Breast epithelium (tissue), 4 donors: Measurements from ENCODE around the gene HOXB5. TPM values are rescaled to one million over a fixed set of nuclear protein-coding genes. Genes with fewer than 3 reads are reported as not detected.

Experiments
- DNase-seq, 2 donors: peaks; one replicate each; pipeline ENCODE4 v3.0.0-alpha.2; 2019; ENCODE audit warnings: low spot score in 2 of 2
- H3K27ac ChIP-seq, 2 donors: fragments of 200-600 bp; sonication (generic) in 1 of 2; one replicate each; pipeline ENCODE4 v1.5.1; 2016 to 2019; ENCODE audit warnings: mild to moderate bottlenecking in 1 of 2
- H3K27me3 ChIP-seq, 2 donors: fragments of 200-600 bp; sonication (generic) in 1 of 2; one replicate each; pipeline versions ENCODE4 v1.5.1 to v1.6.0; 2017 to 2019; ENCODE audit warnings: control low read depth in 1 of 2, mild to moderate bottlenecking in 1 of 2
- H3K36me3 ChIP-seq: fragments of 200-600 bp; one replicate; pipeline ENCODE4 v1.5.1; 2019
- H3K4me1 ChIP-seq, 2 donors: fragments of 200-600 bp; sonication (generic); one replicate each; pipeline ENCODE4 v1.5.1; 2016 to 2019; ENCODE audit warnings: control low read depth in 1 of 2
- H3K4me3 ChIP-seq, 3 donors: fragments of 200-600 bp; sonication (generic); 1 replicate in 2 of 3; 2 replicates in 1 of 3; pipeline ENCODE4 v1.5.1; 2016 to 2019; ENCODE audit warnings: mild to moderate bottlenecking in 3 of 3, moderate library complexity in 2 of 3
- H3K9me3 ChIP-seq, 2 donors: fragments of 200-600 bp; sonication (generic) in 1 of 2; one replicate each; pipeline ENCODE4 v1.5.1; 2016 to 2019; ENCODE audit warnings: control low read depth in 1 of 2
- CTCF ChIP-seq, 3 donors: fragments of 450-650 bp; IDR thresholded peaks; one replicate each; pipeline ENCODE4 v1.5.1; 2016 to 2017; ENCODE audit warnings: antibody characterized with exemption in 3 of 3, mild to moderate bottlenecking in 3 of 3, moderate library complexity in 3 of 3
- POLR2A ChIP-seq: fragments of 450-650 bp; IDR thresholded peaks from one replicate; pipeline ENCODE4 v1.6.1; 2016; ENCODE audit warnings: antibody characterized with exemption, mild to moderate bottlenecking, moderate library complexity
- POLR2AphosphoS5 ChIP-seq, 3 donors: sonication (generic); formaldehyde crosslinking; IDR thresholded peaks; one replicate each; pipeline ENCODE4 v1.6.1; 2017; ENCODE audit warnings: antibody characterized with exemption in 3 of 3
- intact Hi-C: fragments of 100-400 bp; cut with DNase I; formaldehyde crosslinking; loops from one replicate; pipeline ENCODE4 v1.15.1; 2023; ENCODE audit warnings: low total_unique reads
- total RNA-seq, 3 donors: library from RNA; depleted of rRNA; stranded (reverse); fragments of >200 nt; gene quantifications; one replicate each; pipeline ENCODE4 v1.1.0, GENCODE V29; 2016

The HOXB5 gene
- total RNA-seq, 3 donors from 2014 or later, result 0.44 to 2.0 (median 1.4) TPM

- H3K4me3 ChIP-seq, result no peak overlapping the region
- H3K9me3 ChIP-seq, result no peaks in the 10 kb centered on the region
- H3K27me3 ChIP-seq, result peaks cover 16 to 100% of the 10 kb centered on the region in 2 donors
- H3K36me3 ChIP-seq, result no peaks in the 10 kb centered on the region
- intact Hi-C loops, result no loop called here
- peaks cover 14 to 18% of the 10 kb centered on the region in 2 donors for H3K4me1 ChIP-seq
- no peak overlapping the region for H3K27ac ChIP-seq
- TF ChIP-seq POLR2AphosphoS5 (IDR thresholded peaks at IDR 0.05) (no peak), POLR2A (no peak), CTCF (IDR thresholded peaks at IDR 0.05) (no peak)
- DNase-seq, result no peak
Observed at GRCh38 chr17:48627623-48628521, 34.3 kb upstream of the HOXB5 start.

- Histone ChIP-seq H3K9me3 (no peaks in the 10 kb centered on the region), H3K4me3 (no peak overlapping the region), H3K4me1 (peaks cover 14 to 18% of the 10 kb centered on the region in 2 donors), H3K27ac (no peak overlapping the region), H3K27me3 (peaks cover 16 to 100% of the 10 kb centered on the region in 2 donors), H3K36me3 (no peaks in the 10 kb centered on the region)
- TF ChIP-seq POLR2AphosphoS5 (IDR thresholded peaks at IDR 0.05) (no peak), POLR2A (no peak), CTCF (IDR thresholded peaks at IDR 0.05) (no peak)
- intact Hi-C loops, result no loop called here
- no peak for DNase-seq
Observed at GRCh38 chr17:48627118-48627597, 33.6 kb upstream of the HOXB5 start.

GRCh38 chr17:48626245-48627117 lies 32.9 kb upstream of the HOXB5 start, which contains the start of gene HOXB9:
Gene HOXB9 (minus strand): TSS chr17:48626358. CDS start chr17:48626269, 89 bp downstream.
- TF ChIP-seq POLR2A (no peak), CTCF (IDR thresholded peaks at IDR 0.05) (no peak), POLR2AphosphoS5 (IDR thresholded peaks at IDR 0.05) (no peak)
- no peak for DNase-seq
- Histone ChIP-seq H3K27me3 (peaks cover 16 to 100% of the 10 kb centered on the region in 2 donors), H3K27ac (peak within 1 kb of the TSS in 1 of 2 donors; percentile 43), H3K4me1 (peaks cover 14 to 18% of the 10 kb centered on the region in 2 donors), H3K4me3 (peak within 1 kb of the TSS; percentile 41 to 67 (median 47)), H3K9me3 (no peaks in the 10 kb centered on the region), H3K36me3 (no peaks in the 10 kb centered on the region)
- intact Hi-C loops, result no loop called here

GRCh38 chr17:48625495-48626244 lies 32.1 kb upstream of the HOXB5 start:
- Histone ChIP-seq H3K4me3 (peak overlapping the region; percentile 41 to 67 (median 47)), H3K9me3 (no peaks in the 10 kb centered on the region), H3K27me3 (peaks cover 16 to 100% of the 10 kb centered on the region in 2 donors), H3K27ac (peak overlapping the region in 1 of 2 donors; percentile 43), H3K36me3 (no peaks in the 10 kb centered on the region), H3K4me1 (peaks cover 14 to 18% of the 10 kb centered on the region in 2 donors)
- intact Hi-C loops, result no loop called here
- no peak for TF ChIP-seq CTCF (IDR thresholded peaks at IDR 0.05)
- TF ChIP-seq POLR2A, result no peak
- TF ChIP-seq POLR2AphosphoS5 (IDR thresholded peaks at IDR 0.05), result no peak
- no peak for DNase-seq
